Daoy (cell line): ENCODE results near the gene IRF1. TPM values are rescaled to one million over a fixed set of nuclear protein-coding genes. Genes with fewer than 3 reads are reported as not detected.
"Not testable (repeated sequence)": the region's sequence is repeated elsewhere in the genome, so short reads cannot be mapped to it uniquely, and the experiment has no call there.

Experiments
- DNase-seq: peaks from one replicate; pipeline ENCODE4 v3.0.0-alpha.2; 2015; ENCODE audit warnings: low read depth
- total RNA-seq: library from RNA; depleted of rRNA; stranded (reverse); fragments of >200 nt; shearing (Covaris generic); gene quantifications from 2 replicates; pipeline ENCODE4 v1.2.3, GENCODE V29; 2014; rRNA removed

Gene IRF1
- total RNA-seq, 1 experiment from 2014 or later = 20.1 TPM

- DNase-seq = peak; percentile 87
These were observed 51.0 kb downstream of the IRF1 start for GRCh38 chr5:132439521-132440089.

GRCh38 chr5:132438917-132439316, 51.7 kb downstream of the IRF1 start:
- DNase-seq = no peak

GRCh38 chr5:132438267-132438645, 52.3 kb downstream of the IRF1 start:
- not testable (repeated sequence) for DNase-seq

- DNase-seq = peak; percentile 86
These were observed 52.8 kb downstream of the IRF1 start for GRCh38 chr5:132437604-132438266.

- no peak for DNase-seq
These were observed 53.6 kb downstream of the IRF1 start for GRCh38 chr5:132436936-132437335.

- no peak for DNase-seq
These were observed 54.7 kb downstream of the IRF1 start for GRCh38 chr5:132435886-132436285.

GRCh38 chr5:132435447-132435846, 55.1 kb downstream of the IRF1 start:
- no peak for DNase-seq

- no peak for DNase-seq
These were observed 55.9 kb downstream of the IRF1 start for GRCh38 chr5:132434416-132435286.

GRCh38 chr5:132433141-132433540, 57.4 kb downstream of the IRF1 start:
- no peak for DNase-seq

- DNase-seq = no peak
These were observed 58.9 kb downstream of the IRF1 start for GRCh38 chr5:132431632-132432031.

Other genes starting within 250 kb of the IRF1 start
- 94.7 and 103 TPM in 2 replicates for gene PDLIM4, start 233.1 kb downstream of the IRF1 start, total RNA-seq
- gene SLC22A4, start 196.4 kb downstream of the IRF1 start, total RNA-seq = 3.0 and 3.5 TPM in 2 replicates
- gene SLC22A5, start 121.1 kb downstream of the IRF1 start, total RNA-seq = 6.9 and 7.1 TPM in 2 replicates
- not detected in 2 replicates for gene IL5, start 52.7 kb upstream of the IRF1 start, total RNA-seq
- gene RAD50, start 66.2 kb upstream of the IRF1 start, total RNA-seq = 16.5 and 17.6 TPM in 2 replicates
- not detected in 2 replicates for gene IL13, start 167.4 kb upstream of the IRF1 start, total RNA-seq
- not detected in 2 replicates for gene IL4, start 183.2 kb upstream of the IRF1 start, total RNA-seq
- 10.1 and 19.3 TPM in 2 replicates for gene KIF3A, start 246.8 kb upstream of the IRF1 start, total RNA-seq